HepG2 (cell line): ENCODE results near the gene PHYHIPL. TPM values are rescaled to one million over a fixed set of nuclear protein-coding genes. Genes with fewer than 3 reads are reported as not detected.

Experiments used
- BRD4 ChIP-seq: sonication (generic); formaldehyde crosslinking; IDR thresholded peaks from 2 replicates; pipeline ENCODE4 v1.4.0; 2020; ENCODE audit warnings: missing genetic modification reagents
- DPF2 ChIP-seq: sonication (generic); formaldehyde crosslinking; IDR thresholded peaks from 2 replicates; pipeline ENCODE4 v1.4.0; 2020; ENCODE audit warnings: mild to moderate bottlenecking, low read depth, missing genetic modification reagents, borderline replicate concordance
- KDM1A ChIP-seq: IDR thresholded peaks from 2 replicates; pipeline ENCODE4 v1.6.1; 2016; ENCODE audit warnings: missing compliant biosample characterization
- MAFG ChIP-seq: sonication (generic); formaldehyde crosslinking; IDR thresholded peaks from 2 replicates; pipeline ENCODE4 v1.5.1; 2020; ENCODE audit warnings: mild to moderate bottlenecking, missing genetic modification reagents
- RARA ChIP-seq: IDR thresholded peaks from 2 replicates; pipeline ENCODE4 v1.6.1; 2016; ENCODE audit warnings: missing genetic modification reagents, missing compliant biosample characterization
- RBM22 ChIP-seq: fragments of 200-400 bp; formaldehyde crosslinking; optimal IDR thresholded peaks from 2 replicates; pipeline ENCODE3; 2017; ENCODE audit warnings: mild to moderate bottlenecking, low read length, moderate library complexity
- SMC3 ChIP-seq: IDR thresholded peaks from 2 replicates; pipeline ENCODE4 v1.6.1; 2011; ENCODE audit warnings: low read length, improper control_type of control experiment
- XRCC5 ChIP-seq: fragments of 200-400 bp; formaldehyde crosslinking; optimal IDR thresholded peaks from 2 replicates; pipeline ENCODE3; 2017; ENCODE audit warnings: mild to moderate bottlenecking, low read length
- ZEB1 ChIP-seq: IDR thresholded peaks from 2 replicates; pipeline ENCODE4 v1.6.1; 2012; ENCODE audit warnings: mild to moderate bottlenecking, low read depth, inconsistent platforms; ENCODE audit not compliant: insufficient replicate concordance
- ZFP41 ChIP-seq: sonication (generic); formaldehyde crosslinking; IDR thresholded peaks from 2 replicates; pipeline ENCODE4 v1.4.0; 2020; ENCODE audit warnings: mild to moderate bottlenecking, missing genetic modification reagents, borderline replicate concordance
- ZMYM3 ChIP-seq: sonication (generic); formaldehyde crosslinking; IDR thresholded peaks from 2 replicates; pipeline ENCODE4 v1.5.1; 2020; ENCODE audit warnings: mild to moderate bottlenecking, missing genetic modification reagents
- ZNF207 ChIP-seq: fragments of 450-650 bp; IDR thresholded peaks from 2 replicates; pipeline ENCODE4 v1.6.1; 2016; ENCODE audit warnings: antibody characterized with exemption, borderline replicate concordance
- ZNF24 ChIP-seq: fragments of 450-650 bp; IDR thresholded peaks from 2 replicates; pipeline ENCODE4 v1.6.1; 2017; ENCODE audit warnings: antibody characterized with exemption, mild to moderate bottlenecking
- ZNF441 ChIP-seq: sonication (generic); formaldehyde crosslinking; IDR thresholded peaks from 2 replicates; pipeline ENCODE4 v1.7.0; 2021; ENCODE audit warnings: missing genetic modification reagents, borderline replicate concordance
- ZNF460 ChIP-seq: sonication (generic); formaldehyde crosslinking; IDR thresholded peaks from 2 replicates; pipeline ENCODE4 v1.5.1; 2020; ENCODE audit warnings: missing genetic modification reagents, mild to moderate bottlenecking, borderline replicate concordance
- ZNF839 ChIP-seq: sonication (generic); formaldehyde crosslinking; IDR thresholded peaks from 2 replicates; pipeline ENCODE4 v1.4.0; 2020; ENCODE audit warnings: missing genetic modification reagents, mild to moderate bottlenecking, borderline replicate concordance
- polyA plus RNA-seq, 8 experiments: library from polyadenylated mRNA; depleted of rRNA in 3 of 8; stranded (reverse) in 7 of 8; unstranded in 1 of 8; fragments of >200 nt; fragmentation: Illumina TruSeq in 4 of 8; extraction: Trizol in 4 of 8; gene quantifications; 2 replicates each; pipeline versions ENCODE4 v1.2.1 to v1.2.3, GENCODE V29; 2011 to 2016; ENCODE audit warnings: low read depth in 4 of 8, missing spikeins in 1 of 8, mixed read lengths in 1 of 8; ENCODE audit not compliant: insufficient read depth in 1 of 8
- total RNA-seq, 5 experiments: library from RNA; depleted of rRNA; stranded (reverse); fragments of >200 nt; fragmentation: Illumina TruSeq; extraction: Trizol; gene quantifications; 2 replicates each; pipeline ENCODE4 v1.2.3, GENCODE V29; 2016; ENCODE audit warnings: low read depth in 1 of 5
- TF ChIP-seq, protein P1 (sequence below): sonication (generic); formaldehyde crosslinking; IDR thresholded peaks from 2 replicates; pipeline ENCODE4 v1.4.0; 2020; ENCODE audit warnings: low read depth, mild to moderate bottlenecking, missing genetic modification reagents
- TF ChIP-seq, protein P2 (sequence below): sonication (generic); formaldehyde crosslinking; IDR thresholded peaks from 2 replicates; pipeline ENCODE4 v1.5.1; 2020; ENCODE audit warnings: mild to moderate bottlenecking, missing genetic modification reagents, moderate library complexity
- TF ChIP-seq, protein P3 (sequence below): sonication (generic); formaldehyde crosslinking; IDR thresholded peaks from 2 replicates; pipeline ENCODE4 v1.4.0; 2020; ENCODE audit warnings: missing genetic modification reagents

The PHYHIPL gene
- total and polyA plus RNA-seq, 2 of the 13 experiments (the other 11 are each of a cell fraction or from before 2014, with no cell fraction given) = 40.6 to 78.5 TPM

DNA sequence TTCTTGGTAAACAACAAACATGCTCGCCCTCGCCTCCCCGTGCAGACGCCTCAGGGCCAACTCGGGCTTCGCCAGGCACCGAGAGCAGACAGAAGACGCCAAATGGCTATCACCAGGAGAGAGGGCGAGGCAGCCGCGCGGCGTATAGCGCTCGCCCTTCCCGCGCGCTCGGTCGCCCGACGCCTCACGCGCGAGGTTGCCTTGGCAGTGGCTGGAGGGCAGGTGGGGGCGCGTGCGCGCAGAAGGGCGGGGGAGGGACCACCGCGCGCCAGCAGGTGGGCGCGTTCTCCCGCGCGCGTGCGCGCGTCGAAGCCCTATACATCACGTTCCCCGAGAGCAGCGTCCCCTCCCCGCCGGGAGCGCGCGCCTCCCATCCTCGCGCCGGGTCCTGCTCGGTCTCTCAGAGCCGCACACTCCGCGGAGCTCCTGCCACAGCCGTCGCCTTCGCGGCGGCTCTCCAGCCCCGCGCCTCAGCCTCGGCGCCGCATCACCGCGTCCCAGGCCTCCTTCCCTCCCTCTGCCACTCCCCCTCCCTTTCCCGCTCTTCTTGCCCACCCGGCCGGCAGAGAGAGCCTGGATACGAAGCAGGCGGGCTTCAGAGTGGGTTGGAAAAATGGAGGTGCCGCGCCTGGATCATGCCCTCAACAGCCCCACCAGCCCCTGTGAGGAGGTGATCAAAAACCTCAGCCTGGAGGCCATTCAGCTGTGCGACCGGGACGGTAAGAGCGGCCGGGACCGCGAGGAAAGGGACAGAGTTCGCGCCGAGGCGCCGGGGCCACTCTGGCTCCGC is at the start of gene PHYHIPL (continued):
- TF ChIP-seq ZNF839 (no peak), ZNF460 (no peak), XRCC5 (no peak), DPF2 (CRISPR knock-in tag) (no peak), RARA (CRISPR knock-in tag) (peak; percentile 4; the same call in 1 of the 2 replicates), SMC3 (no peak), ZEB1 (no peak), ZMYM3 (no peak; the same call in 1 of the 2 replicates), ZNF207 (no peak), KDM1A (CRISPR knock-in tag) (no peak), ZFP41 (CRISPR knock-in tag) (no peak), ZNF24 (no peak), MAFG (CRISPR knock-in tag) (no peak), BRD4 (CRISPR knock-in tag) (no peak; the same call in 1 of the 2 replicates), RBM22 (no peak), ZNF441 (CRISPR knock-in tag) (peak; percentile 57; the same call in 1 of the 2 replicates)
- TF ChIP-seq, protein P1, sequence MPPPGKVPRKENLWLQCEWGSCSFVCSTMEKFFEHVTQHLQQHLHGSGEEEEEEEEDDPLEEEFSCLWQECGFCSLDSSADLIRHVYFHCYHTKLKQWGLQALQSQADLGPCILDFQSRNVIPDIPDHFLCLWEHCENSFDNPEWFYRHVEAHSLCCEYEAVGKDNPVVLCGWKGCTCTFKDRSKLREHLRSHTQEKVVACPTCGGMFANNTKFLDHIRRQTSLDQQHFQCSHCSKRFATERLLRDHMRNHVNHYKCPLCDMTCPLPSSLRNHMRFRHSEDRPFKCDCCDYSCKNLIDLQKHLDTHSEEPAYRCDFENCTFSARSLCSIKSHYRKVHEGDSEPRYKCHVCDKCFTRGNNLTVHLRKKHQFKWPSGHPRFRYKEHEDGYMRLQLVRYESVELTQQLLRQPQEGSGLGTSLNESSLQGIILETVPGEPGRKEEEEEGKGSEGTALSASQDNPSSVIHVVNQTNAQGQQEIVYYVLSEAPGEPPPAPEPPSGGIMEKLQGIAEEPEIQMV (CRISPR knock-in tag) = peak; percentile 18; the same call in 1 of the 2 replicates
- TF ChIP-seq, protein P2, sequence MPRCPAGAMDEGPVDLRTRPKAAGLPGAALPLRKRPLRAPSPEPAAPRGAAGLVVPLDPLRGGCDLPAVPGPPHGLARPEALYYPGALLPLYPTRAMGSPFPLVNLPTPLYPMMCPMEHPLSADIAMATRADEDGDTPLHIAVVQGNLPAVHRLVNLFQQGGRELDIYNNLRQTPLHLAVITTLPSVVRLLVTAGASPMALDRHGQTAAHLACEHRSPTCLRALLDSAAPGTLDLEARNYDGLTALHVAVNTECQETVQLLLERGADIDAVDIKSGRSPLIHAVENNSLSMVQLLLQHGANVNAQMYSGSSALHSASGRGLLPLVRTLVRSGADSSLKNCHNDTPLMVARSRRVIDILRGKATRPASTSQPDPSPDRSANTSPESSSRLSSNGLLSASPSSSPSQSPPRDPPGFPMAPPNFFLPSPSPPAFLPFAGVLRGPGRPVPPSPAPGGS (CRISPR knock-in tag) = peak; percentile 72
- TF ChIP-seq, protein P3, sequence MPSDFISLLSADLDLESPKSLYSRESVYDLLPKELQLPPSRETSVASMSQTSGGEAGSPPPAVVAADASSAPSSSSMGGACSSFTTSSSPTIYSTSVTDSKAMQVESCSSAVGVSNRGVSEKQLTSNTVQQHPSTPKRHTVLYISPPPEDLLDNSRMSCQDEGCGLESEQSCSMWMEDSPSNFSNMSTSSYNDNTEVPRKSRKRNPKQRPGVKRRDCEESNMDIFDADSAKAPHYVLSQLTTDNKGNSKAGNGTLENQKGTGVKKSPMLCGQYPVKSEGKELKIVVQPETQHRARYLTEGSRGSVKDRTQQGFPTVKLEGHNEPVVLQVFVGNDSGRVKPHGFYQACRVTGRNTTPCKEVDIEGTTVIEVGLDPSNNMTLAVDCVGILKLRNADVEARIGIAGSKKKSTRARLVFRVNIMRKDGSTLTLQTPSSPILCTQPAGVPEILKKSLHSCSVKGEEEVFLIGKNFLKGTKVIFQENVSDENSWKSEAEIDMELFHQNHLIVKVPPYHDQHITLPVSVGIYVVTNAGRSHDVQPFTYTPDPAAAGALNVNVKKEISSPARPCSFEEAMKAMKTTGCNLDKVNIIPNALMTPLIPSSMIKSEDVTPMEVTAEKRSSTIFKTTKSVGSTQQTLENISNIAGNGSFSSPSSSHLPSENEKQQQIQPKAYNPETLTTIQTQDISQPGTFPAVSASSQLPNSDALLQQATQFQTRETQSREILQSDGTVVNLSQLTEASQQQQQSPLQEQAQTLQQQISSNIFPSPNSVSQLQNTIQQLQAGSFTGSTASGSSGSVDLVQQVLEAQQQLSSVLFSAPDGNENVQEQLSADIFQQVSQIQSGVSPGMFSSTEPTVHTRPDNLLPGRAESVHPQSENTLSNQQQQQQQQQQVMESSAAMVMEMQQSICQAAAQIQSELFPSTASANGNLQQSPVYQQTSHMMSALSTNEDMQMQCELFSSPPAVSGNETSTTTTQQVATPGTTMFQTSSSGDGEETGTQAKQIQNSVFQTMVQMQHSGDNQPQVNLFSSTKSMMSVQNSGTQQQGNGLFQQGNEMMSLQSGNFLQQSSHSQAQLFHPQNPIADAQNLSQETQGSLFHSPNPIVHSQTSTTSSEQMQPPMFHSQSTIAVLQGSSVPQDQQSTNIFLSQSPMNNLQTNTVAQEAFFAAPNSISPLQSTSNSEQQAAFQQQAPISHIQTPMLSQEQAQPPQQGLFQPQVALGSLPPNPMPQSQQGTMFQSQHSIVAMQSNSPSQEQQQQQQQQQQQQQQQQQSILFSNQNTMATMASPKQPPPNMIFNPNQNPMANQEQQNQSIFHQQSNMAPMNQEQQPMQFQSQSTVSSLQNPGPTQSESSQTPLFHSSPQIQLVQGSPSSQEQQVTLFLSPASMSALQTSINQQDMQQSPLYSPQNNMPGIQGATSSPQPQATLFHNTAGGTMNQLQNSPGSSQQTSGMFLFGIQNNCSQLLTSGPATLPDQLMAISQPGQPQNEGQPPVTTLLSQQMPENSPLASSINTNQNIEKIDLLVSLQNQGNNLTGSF = peak; percentile 54
